Activated T-cell treated with anti-CD3 and anti-CD28 coated beads for 4 hours (primary cell): Measurements from ENCODE around the gene PPP2R2B.
"Not testable (repeated sequence)": the region's sequence is repeated elsewhere in the genome, so short reads cannot be mapped to it uniquely, and the experiment has no call there.

ENCODE experiments used
- DNase-seq: peaks from one replicate; pipeline ENCODE4 v3.0.0-alpha.2; 2020

PPP2R2B gene

DNA sequence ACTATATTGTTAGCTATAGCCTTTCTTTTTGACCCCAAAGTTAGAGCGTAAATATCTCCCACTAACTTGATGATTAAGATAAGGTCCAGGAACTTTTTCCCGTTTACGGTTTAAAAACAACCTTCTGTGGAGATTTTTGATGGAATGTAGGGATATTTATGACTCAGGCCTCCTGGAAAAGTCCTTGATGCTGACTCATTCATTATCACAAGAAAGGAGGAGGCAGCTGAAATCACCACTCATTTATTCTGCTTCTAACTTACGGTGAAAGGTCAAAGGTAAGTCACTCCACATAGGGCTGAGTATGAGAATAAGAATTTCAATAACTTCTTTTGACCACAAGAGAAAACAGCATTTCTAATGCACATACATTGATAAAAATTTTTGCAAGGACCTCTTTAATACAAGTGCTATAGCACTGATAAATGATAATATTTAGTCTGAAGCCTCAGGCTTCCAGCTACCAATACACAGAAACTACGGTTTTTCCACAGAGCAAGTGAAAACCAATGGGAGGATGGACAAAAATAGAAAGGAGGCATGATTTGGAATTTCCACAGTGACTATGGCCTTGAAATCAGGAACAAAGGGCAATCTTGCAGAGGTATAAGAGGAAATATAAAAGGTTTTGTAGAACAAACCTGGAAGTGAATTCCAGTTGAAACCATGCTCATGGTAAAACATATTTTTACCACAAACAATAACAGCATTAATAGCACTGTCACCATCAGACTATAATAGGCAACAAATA, 146.5 kb downstream of the PPP2R2B start:
- DNase-seq: no peak

GRCh38 chr5:146728746-146729145, 149.8 kb downstream of the PPP2R2B start:
- DNase-seq: not testable (repeated sequence)

DNA sequence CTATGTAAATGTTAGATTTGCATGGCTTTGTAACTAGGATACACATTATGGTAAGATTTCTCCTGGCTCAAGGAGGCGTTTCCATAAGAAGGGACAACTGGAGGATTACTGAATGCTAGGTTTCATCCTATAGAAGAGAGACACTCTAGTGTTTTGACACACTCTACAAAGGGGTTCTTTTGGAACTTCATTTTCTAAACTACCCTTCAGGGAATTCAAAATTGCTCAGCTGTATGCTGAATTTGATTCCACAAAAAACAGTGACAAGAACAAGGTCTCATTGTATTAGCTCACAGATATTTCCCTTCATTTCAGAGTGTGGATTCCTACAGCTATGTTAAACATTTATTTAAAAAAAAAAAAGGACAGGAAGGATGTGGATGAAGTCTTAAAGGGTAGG, 151.7 kb downstream of the PPP2R2B start:
- DNase-seq: no peak

DNA sequence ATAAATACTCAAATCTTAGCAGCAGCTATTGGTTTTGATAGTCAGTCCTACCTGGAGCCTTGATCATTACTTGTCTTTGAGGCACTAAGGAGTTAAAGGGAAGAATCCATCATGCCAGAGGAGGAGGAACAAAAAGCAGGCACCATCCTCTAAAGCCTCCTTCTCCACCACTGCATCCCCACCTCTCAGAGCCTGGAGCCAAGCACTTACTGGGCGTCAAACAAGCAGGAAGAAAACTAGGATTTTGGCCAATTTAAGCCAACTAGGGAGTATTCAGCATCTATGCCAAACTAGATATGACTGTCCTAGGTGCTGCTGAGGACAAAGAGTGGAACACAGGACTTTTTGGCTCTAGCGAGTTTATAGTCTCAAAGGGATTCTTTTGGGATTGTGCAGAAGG, 152.5 kb downstream of the PPP2R2B start:
- no peak for DNase-seq

GRCh38 chr5:146725025-146725424, 153.5 kb downstream of the PPP2R2B start:
- DNase-seq: no peak

DNA sequence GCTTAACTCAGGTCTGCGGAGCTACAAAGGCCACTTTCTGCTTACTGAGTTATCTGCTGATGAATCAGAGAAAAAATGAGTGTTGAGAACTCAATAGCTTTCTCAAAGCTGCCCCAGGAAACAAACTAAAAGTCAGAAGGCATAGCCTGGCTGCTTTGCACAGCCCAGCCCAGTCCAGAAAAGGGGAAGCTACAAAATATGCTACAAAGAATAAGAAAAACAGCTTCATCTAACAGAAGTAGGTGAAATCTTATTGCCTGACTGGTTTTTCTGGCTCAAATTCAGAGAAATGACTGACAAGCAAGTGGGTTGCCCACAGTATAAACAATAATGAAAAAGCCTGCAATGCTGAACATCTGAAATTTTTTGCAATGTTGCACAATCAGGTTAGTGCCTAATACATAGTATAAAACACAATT, 156.2 kb downstream of the PPP2R2B start:
- DNase-seq: no peak

- DNase-seq: no peak
Observed at GRCh38 chr5:146721073-146721815, 157.3 kb downstream of the PPP2R2B start.

- no peak for DNase-seq
Observed at GRCh38 chr5:146720107-146720506, 158.4 kb downstream of the PPP2R2B start.

GRCh38 chr5:146719179-146719578, 159.4 kb downstream of the PPP2R2B start:
- no peak for DNase-seq

GRCh38 chr5:146718609-146719008, 159.9 kb downstream of the PPP2R2B start:
- DNase-seq: no peak

DNA sequence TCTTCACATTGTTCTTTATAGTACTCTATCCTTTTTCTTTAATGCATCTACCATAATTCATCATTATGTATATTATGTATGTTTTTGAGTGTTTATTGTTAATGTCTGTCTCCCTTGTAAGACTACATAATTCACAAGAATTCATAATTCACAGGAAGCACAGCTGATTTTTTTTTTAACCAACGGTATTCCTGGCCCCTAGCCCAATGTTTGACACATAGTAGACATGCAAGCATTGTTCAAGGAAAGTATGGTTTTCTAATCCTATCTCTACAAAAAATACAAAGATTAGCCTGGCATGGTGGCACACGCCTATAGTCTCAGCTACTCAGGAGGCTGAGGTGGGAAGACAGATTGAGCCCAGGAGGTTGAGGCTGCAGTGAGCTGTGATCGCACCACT, 160.6 kb downstream of the PPP2R2B start:
- no peak for DNase-seq

- DNase-seq: no peak
Observed at GRCh38 chr5:146716636-146717035, 161.9 kb downstream of the PPP2R2B start.

DNA sequence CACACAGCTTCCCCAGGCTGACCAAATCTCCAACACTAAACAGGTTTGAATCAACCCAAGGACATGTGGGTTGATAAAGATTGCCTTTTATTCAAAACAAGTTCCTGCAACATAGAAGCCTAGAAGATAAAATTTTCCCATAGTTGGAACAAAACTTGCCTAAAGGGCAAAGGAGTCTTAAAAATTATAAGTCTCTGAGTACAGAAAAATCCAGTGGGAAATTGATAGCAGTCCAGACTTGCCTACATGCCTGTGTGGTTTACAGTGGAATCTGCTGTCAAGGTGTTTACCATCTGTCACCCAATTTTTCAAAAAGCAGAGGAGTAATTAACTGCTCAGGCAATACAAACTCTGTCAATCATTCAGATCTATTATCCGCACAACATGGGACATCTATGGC, 168.2 kb downstream of the PPP2R2B start:
- no peak for DNase-seq

GRCh38 chr5:146707316-146707715, 171.2 kb downstream of the PPP2R2B start:
- no peak for DNase-seq

GRCh38 chr5:146706321-146706972, 172.1 kb downstream of the PPP2R2B start:
- no peak for DNase-seq

- DNase-seq: no peak
Observed at GRCh38 chr5:146704949-146705665, 173.4 kb downstream of the PPP2R2B start.

DNA sequence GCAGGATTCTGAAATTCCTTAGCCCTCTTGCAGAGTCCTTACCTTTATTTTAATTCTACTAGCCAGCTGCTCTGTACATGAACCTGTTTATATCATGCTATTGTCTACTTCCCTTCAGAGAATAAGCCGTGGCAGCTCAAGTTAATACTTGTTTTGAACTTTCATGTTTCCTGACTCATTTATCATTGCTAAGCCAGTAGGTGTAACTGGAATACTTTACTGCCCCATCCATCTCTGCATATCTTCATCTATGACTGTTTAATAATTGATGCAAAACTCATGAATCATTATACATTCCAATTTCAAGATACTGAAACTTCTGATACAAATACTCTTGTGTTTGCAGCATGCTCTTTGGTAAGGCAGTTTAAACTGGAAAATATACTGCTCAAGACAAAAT, 174.7 kb downstream of the PPP2R2B start:
- no peak for DNase-seq

DNA sequence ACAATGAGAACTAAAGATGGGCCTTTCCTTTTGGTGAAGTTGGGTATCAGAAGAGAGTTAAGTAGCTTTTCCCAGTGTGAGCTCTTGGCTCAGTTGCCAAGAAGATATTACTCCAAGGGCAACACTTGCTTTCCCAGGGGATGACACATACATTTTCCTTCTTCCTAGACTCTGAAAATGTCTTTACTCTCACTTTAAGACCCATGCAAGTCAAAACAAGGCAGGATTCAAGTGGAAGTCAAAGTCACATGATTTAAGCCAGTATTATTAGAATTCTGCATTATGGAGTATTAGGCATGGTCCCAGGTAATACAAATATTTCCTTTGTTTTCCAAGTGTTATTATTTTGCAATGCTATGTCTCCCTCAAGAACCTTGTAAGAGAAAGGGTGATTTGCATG, 175.1 kb downstream of the PPP2R2B start:
- DNase-seq: no peak

- no peak for DNase-seq
Observed at GRCh38 chr5:146699664-146700418, 178.7 kb downstream of the PPP2R2B start.

DNA sequence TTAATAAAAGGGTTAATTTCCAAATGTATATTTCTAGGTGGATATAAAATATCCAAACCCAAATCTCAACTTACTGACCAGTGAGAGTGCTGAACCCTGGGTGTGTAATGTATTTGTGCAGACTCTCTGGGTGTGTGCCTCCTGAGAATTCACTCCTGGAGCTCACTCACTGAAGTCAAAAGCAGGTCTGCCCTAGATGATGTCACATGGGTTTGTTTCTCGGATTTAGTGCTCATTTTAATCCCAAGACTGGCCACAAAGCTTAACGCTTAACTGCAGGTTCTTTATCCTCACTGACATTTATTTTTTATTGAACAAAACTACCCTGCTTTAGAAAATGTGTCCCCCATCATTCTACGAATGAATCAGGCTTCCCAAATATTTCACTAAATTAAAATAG, 179.4 kb downstream of the PPP2R2B start:
- no peak for DNase-seq

GRCh38 chr5:146698651-146699050, 179.9 kb downstream of the PPP2R2B start:
- no peak for DNase-seq

DNA sequence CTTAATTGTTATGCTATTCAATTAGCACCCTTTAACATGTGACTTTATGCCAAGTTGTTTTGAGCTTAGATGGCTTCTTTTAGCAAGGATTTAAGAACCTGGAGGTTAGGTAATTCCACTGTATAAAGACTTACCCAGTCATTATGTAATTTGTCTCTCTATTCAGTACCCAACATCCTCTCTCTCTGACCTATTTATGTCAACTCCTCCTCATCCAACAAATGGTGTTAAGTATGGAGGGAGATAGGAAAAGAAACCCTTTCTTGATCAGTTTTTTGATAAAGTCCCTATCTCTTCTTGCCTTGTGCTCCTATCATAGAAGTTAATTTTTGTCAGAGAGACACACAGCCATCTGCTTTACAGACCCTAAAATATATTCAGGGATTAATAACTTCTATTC, 181.3 kb downstream of the PPP2R2B start:
- DNase-seq: no peak

- DNase-seq: no peak
Observed at GRCh38 chr5:146695646-146696045, 182.9 kb downstream of the PPP2R2B start.
